ENCODE results near the gene UBTD2. TPM values are rescaled to one million over a fixed set of nuclear protein-coding genes. Genes with fewer than 3 reads are reported as not detected.

UBTD2 gene
- total RNA-seq, 3 donors from 2014 or later (not counting 1 experiment from before 2014, with no cell fraction given) = 1.7 to 3.3 (median 2.6) TPM

- TF ChIP-seq, protein P1, sequence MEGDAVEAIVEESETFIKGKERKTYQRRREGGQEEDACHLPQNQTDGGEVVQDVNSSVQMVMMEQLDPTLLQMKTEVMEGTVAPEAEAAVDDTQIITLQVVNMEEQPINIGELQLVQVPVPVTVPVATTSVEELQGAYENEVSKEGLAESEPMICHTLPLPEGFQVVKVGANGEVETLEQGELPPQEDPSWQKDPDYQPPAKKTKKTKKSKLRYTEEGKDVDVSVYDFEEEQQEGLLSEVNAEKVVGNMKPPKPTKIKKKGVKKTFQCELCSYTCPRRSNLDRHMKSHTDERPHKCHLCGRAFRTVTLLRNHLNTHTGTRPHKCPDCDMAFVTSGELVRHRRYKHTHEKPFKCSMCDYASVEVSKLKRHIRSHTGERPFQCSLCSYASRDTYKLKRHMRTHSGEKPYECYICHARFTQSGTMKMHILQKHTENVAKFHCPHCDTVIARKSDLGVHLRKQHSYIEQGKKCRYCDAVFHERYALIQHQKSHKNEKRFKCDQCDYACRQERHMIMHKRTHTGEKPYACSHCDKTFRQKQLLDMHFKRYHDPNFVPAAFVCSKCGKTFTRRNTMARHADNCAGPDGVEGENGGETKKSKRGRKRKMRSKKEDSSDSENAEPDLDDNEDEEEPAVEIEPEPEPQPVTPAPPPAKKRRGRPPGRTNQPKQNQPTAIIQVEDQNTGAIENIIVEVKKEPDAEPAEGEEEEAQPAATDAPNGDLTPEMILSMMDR (IDR thresholded peaks at IDR 0.05) = no peak
These were observed 118.8 kb downstream of the UBTD2 start for GRCh38 chr5:172164769-172165212.

GRCh38 chr5:172163346-172163745, 120.2 kb downstream of the UBTD2 start:
- Mint-ChIP-seq H3K27ac (peak overlapping the region; percentile 82 to 98), H3K4me1 (peaks cover 64 to 87% of the 10 kb centered on the region in 2 donors), H3K4me3 (peak overlapping the region; percentile 21), H3K27me3 (ENCODE audit: low read depth in 2 of 2) (no peaks in the 10 kb centered on the region), H3K9me3 (no peaks in the 10 kb centered on the region), H3K36me3 (no peaks in the 10 kb centered on the region)
- Histone ChIP-seq H3K36me3 (ENCODE audit: control insufficient read depth, insufficient read depth, low read length) (peaks cover 27% of the 10 kb centered on the region), H3K4me3 (ENCODE audit: low read length) (no peak overlapping the region), H3K27ac (ENCODE audit: low read length) (peak overlapping the region; percentile 0), H3K9me3 (ENCODE audit: control insufficient read depth, insufficient read depth, low read length) (no peaks in the 10 kb centered on the region), H3K27me3 (ENCODE audit: control insufficient read depth, insufficient read depth, low read length) (no peaks in the 10 kb centered on the region), H3K4me1 (ENCODE audit: control insufficient read depth, insufficient read depth, low read length) (peaks cover 93% of the 10 kb centered on the region)
- intact Hi-C loops (cut with micrococcal nuclease) = loop anchor here (2.0 kb wide), 1 partner anchor 19 kb away; no protein-coding TSS in a partner anchor
- WGBS (ENCODE audit: insufficient coverage) = 77% methylated on average over 4 of the region's 4 CpGs
- TF ChIP-seq, protein P1 (IDR thresholded peaks at IDR 0.05) = no peak
- ATAC-seq (no peak), DNase-seq (no peak)

More at GRCh38 chr5:172164769-172165212, 118.8 kb downstream of the UBTD2 start:
- peak overlapping the region; percentile 97 to 98 for H3K27ac Mint-ChIP-seq
- no peak overlapping the region for H3K4me3 ChIP-seq (ENCODE audit: low read length)
- ATAC-seq (peak in 1 of 3 donors; percentile 12), DNase-seq (no peak)
- no peaks in the 10 kb centered on the region for H3K9me3 Mint-ChIP-seq
- intact Hi-C loops (cut with micrococcal nuclease) = no loop called here
- WGBS (ENCODE audit: insufficient coverage) = 63% methylated on average over 13 of the region's 13 CpGs
- no peaks in the 10 kb centered on the region for H3K36me3 Mint-ChIP-seq
- no peaks in the 10 kb centered on the region for H3K27me3 Mint-ChIP-seq (ENCODE audit: low read depth in 2 of 2)
- peaks cover 29% of the 10 kb centered on the region for H3K36me3 ChIP-seq (ENCODE audit: control insufficient read depth, insufficient read depth, low read length)
- no peaks in the 10 kb centered on the region for H3K9me3 ChIP-seq (ENCODE audit: control insufficient read depth, insufficient read depth, low read length)
- H3K4me1 Mint-ChIP-seq = peaks cover 70 to 89% of the 10 kb centered on the region in 2 donors
- no peaks in the 10 kb centered on the region for H3K27me3 ChIP-seq (ENCODE audit: control insufficient read depth, insufficient read depth, low read length)
- H3K4me1 ChIP-seq (ENCODE audit: control insufficient read depth, insufficient read depth, low read length) = peaks cover 98% of the 10 kb centered on the region
- H3K4me3 Mint-ChIP-seq = peak overlapping the region; percentile 28
- peak overlapping the region; percentile 20 for H3K27ac ChIP-seq (ENCODE audit: low read length)

- ATAC-seq = no peak
- 44% methylated on average over 3 of the region's 5 CpGs for WGBS (ENCODE audit: insufficient coverage)
- Mint-ChIP-seq H3K36me3 (no peaks in the 10 kb centered on the region), H3K4me3 (peak overlapping the region; percentile 21), H3K27ac (peak overlapping the region; percentile 82 to 98), H3K9me3 (no peaks in the 10 kb centered on the region), H3K4me1 (peaks cover 64 to 87% of the 10 kb centered on the region in 2 donors), H3K27me3 (ENCODE audit: low read depth in 2 of 2) (no peaks in the 10 kb centered on the region)
- TF ChIP-seq, protein P1 (IDR thresholded peaks at IDR 0.05) = no peak
- Histone ChIP-seq H3K9me3 (ENCODE audit: control insufficient read depth, insufficient read depth, low read length) (no peaks in the 10 kb centered on the region), H3K4me3 (ENCODE audit: low read length) (no peak overlapping the region), H3K4me1 (ENCODE audit: control insufficient read depth, insufficient read depth, low read length) (peaks cover 89% of the 10 kb centered on the region), H3K27me3 (ENCODE audit: control insufficient read depth, insufficient read depth, low read length) (no peaks in the 10 kb centered on the region), H3K27ac (ENCODE audit: low read length) (peak overlapping the region; percentile 0), H3K36me3 (ENCODE audit: control insufficient read depth, insufficient read depth, low read length) (peaks cover 29% of the 10 kb centered on the region)
- intact Hi-C loops (cut with micrococcal nuclease) = loop anchor here (2.0 kb wide), 1 partner anchor 18 kb away; no protein-coding TSS in a partner anchor
- no peak for DNase-seq
These were observed 120.6 kb downstream of the UBTD2 start for GRCh38 chr5:172162987-172163343.

Data from natural killer cell (primary cell).